HepG2 (cell line): ENCODE results near the gene USP20. TPM values are rescaled to one million over a fixed set of nuclear protein-coding genes. Genes with fewer than 3 reads are reported as not detected.

Experiments used
- ATAC-seq: fragments of 200-7000 bp; cut with Tn5 transposase; 3 replicates; pipeline ENCODE4 v1.9.1; 2020; ENCODE audit warnings: mild to moderate bottlenecking, moderate library complexity
- BruUV-seq: library from RNA; stranded (reverse); fragments of 400-500 nt; replicated peaks from 2 replicates; lab custom pipeline; 2021; lab: Mats Ljungman, UMichigan
- CTCF ChIA-PET: fragments of 300-600 bp; formaldehyde crosslinking; extraction: SDS; loops from one replicate; lab custom pipeline; 2021; ENCODE audit warnings: low total read pairs, inconsistent platforms, low intra/inter-chr PET ratio; lab: Yijun Ruan, JAX
- POLR2A ChIA-PET: fragments of 350-600 bp; sonication (Branson Sonifier 250); formaldehyde crosslinking; loops from one replicate; lab custom pipeline; 2020; ENCODE audit warnings: antibody characterized with exemption, inconsistent platforms; lab: Yijun Ruan, JAX
- DNase-seq: peaks from one replicate; pipeline ENCODE4 v3.0.0-alpha.2; 2015; ENCODE audit warnings: low spot score
- FAIRE-seq: peaks from 3 replicates; lab custom pipeline; 2011; peaks lifted over from hg19 to GRCh38; lab: Jason Lieb, UNC
- H2AFZ ChIP-seq: one replicate; pipeline ENCODE4 v1.6.1; 2011; ENCODE audit warnings: low read length, inconsistent platforms
- H3K27ac ChIP-seq: fragments of 300-600 bp; 3 replicates; pipeline ENCODE4 v1.8.0; 2011; ENCODE audit warnings: mixed run types, mild to moderate bottlenecking, mixed read lengths, low read length, inconsistent platforms; ENCODE audit not compliant: insufficient read depth; ENCODE audit errors: extremely low read length
- H3K27me3 ChIP-seq, 2 experiments: fragments of 200-600 bp in 1 of 2; 2 replicates in 1 of 2; 3 replicates in 1 of 2; pipeline versions ENCODE4 v1.6.0 to v1.8.0; 2011; ENCODE audit warnings: low read length in 2 of 2, mild to moderate bottlenecking in 2 of 2, moderate library complexity in 2 of 2, inconsistent platforms in 1 of 2; ENCODE audit not compliant: insufficient read depth in 2 of 2, control insufficient read depth in 1 of 2
- H3K36me3 ChIP-seq, 2 experiments: fragments of 200-600 bp in 1 of 2; replicated peaks in 1 of 2; 2 replicates in 1 of 2; 3 replicates in 1 of 2; pipeline versions ENCODE4 v1.5.1 to v1.8.0; 2011; ENCODE audit warnings: low read length in 2 of 2, inconsistent platforms in 1 of 2; ENCODE audit not compliant: insufficient read depth in 2 of 2, control insufficient read depth in 1 of 2
- H3K4me1 ChIP-seq: 2 replicates; pipeline ENCODE4 v1.5.1; 2012; ENCODE audit warnings: low read length, inconsistent platforms; ENCODE audit not compliant: insufficient read depth
- H3K4me2 ChIP-seq: 2 replicates; pipeline ENCODE4 v1.6.0; 2011; ENCODE audit warnings: low read depth, low read length, inconsistent platforms
- H3K4me3 ChIP-seq, 3 experiments: fragments of 200-600 bp in 1 of 3; sonication (generic), shearing (Covaris generic) in 1 of 3; replicated peaks in 1 of 3; 2 replicates each; pipeline ENCODE4 v1.5.1; 2011 to 2016; ENCODE audit warnings: low read length in 3 of 3, inconsistent platforms in 2 of 3, low read depth in 2 of 3, mild to moderate bottlenecking in 2 of 3, control low read depth in 1 of 3, mixed read lengths in 1 of 3; ENCODE audit not compliant: insufficient read depth in 1 of 3
- H3K79me2 ChIP-seq: one replicate; pipeline ENCODE4 v1.6.1; 2011; ENCODE audit warnings: low read length, inconsistent platforms; ENCODE audit not compliant: insufficient read depth
- H3K9ac ChIP-seq: 2 replicates; pipeline ENCODE4 v1.6.0; 2011; ENCODE audit warnings: mild to moderate bottlenecking, low read depth, low read length, inconsistent platforms; ENCODE audit not compliant: insufficient read depth
- H3K9me3 ChIP-seq: 2 replicates; pipeline ENCODE4 v1.5.1; 2012; ENCODE audit warnings: mild to moderate bottlenecking, low read length
- H4K20me1 ChIP-seq: 2 replicates; pipeline ENCODE4 v1.6.0; 2011; ENCODE audit warnings: inconsistent platforms, mild to moderate bottlenecking, low read length, moderate library complexity; ENCODE audit not compliant: insufficient read depth
- CAMTA2 ChIP-seq: sonication (generic); formaldehyde crosslinking; IDR thresholded peaks from 2 replicates; pipeline ENCODE4 v1.4.0; 2020; ENCODE audit warnings: mild to moderate bottlenecking, missing genetic modification reagents, borderline replicate concordance
- EEA1 ChIP-seq: sonication (generic); formaldehyde crosslinking; IDR thresholded peaks from 2 replicates; pipeline ENCODE4 v1.5.1; 2020; ENCODE audit warnings: mild to moderate bottlenecking, missing genetic modification reagents, borderline replicate concordance
- FOXC1 ChIP-seq: sonication (generic); formaldehyde crosslinking; IDR thresholded peaks from 2 replicates; pipeline ENCODE4 v1.8.0; 2022; ENCODE audit warnings: mild to moderate bottlenecking, missing genetic modification reagents, borderline replicate concordance
- HOXA9 ChIP-seq: sonication (generic); formaldehyde crosslinking; IDR thresholded peaks from 2 replicates; pipeline ENCODE4 v1.8.1; 2022; ENCODE audit warnings: missing genetic modification reagents, mild to moderate bottlenecking, moderate library complexity, borderline replicate concordance
- KDM1A ChIP-seq: IDR thresholded peaks from 2 replicates; pipeline ENCODE4 v1.6.1; 2016; ENCODE audit warnings: missing compliant biosample characterization
- NFE2L2 ChIP-seq: fragments of 150-350 bp; IDR thresholded peaks from 2 replicates; pipeline ENCODE4 v1.6.1; 2014; ENCODE audit warnings: low read length
- PHF8 ChIP-seq: sonication (generic); formaldehyde crosslinking; IDR thresholded peaks from 2 replicates; pipeline ENCODE4 v1.5.0; 2020; ENCODE audit warnings: missing genetic modification reagents
- RFX5 ChIP-seq: IDR thresholded peaks from 2 replicates; pipeline ENCODE4 v1.6.1; 2011; ENCODE audit warnings: low read depth, low read length, improper control_type of control experiment
- SMAD1 ChIP-seq: sonication (generic); formaldehyde crosslinking; IDR thresholded peaks from 2 replicates; pipeline ENCODE4 v1.4.0; 2020; ENCODE audit warnings: missing genetic modification reagents, low read depth, mild to moderate bottlenecking, borderline replicate concordance
- SP1 ChIP-seq, 2 experiments: fragments of 450-650 bp in 1 of 2; sonication (generic) in 1 of 2; formaldehyde crosslinking in 1 of 2; IDR thresholded peaks; 2 replicates each; pipeline versions ENCODE4 v1.4.0 to v1.6.1; 2016 to 2020; ENCODE audit warnings: missing genetic modification reagents in 1 of 2
- STAT5B ChIP-seq: sonication (generic); formaldehyde crosslinking; IDR thresholded peaks from 2 replicates; pipeline ENCODE4 v1.4.0; 2020; ENCODE audit warnings: missing genetic modification reagents
- TBX2 ChIP-seq: sonication (generic); formaldehyde crosslinking; IDR thresholded peaks from 2 replicates; pipeline ENCODE4 v1.5.0; 2020; ENCODE audit warnings: missing genetic modification reagents, mild to moderate bottlenecking, borderline replicate concordance
- ZNF432 ChIP-seq: sonication (generic); formaldehyde crosslinking; IDR thresholded peaks from 2 replicates; pipeline ENCODE4 v1.5.0; 2020; ENCODE audit warnings: missing genetic modification reagents, mild to moderate bottlenecking, borderline replicate concordance
- WGBS: methylation state at CpG from one replicate; pipeline ENCODE4 v1.1.6; 2017; ENCODE audit warnings: low lambda C conversion rate; 5-methylcytosine and 5-hydroxymethylcytosine counted together
- in situ Hi-C: cut with HindIII; loops from 2 replicates; pipeline ENCODE4 v1.10.0; 2017; ENCODE audit warnings: low pct_unique_long_range_greater_than_20kb; ENCODE audit not compliant: extremely low pct_ligation_motif_present
- intact Hi-C: fragments of 100-400 bp; cut with micrococcal nuclease; formaldehyde crosslinking; loops from one replicate; pipeline ENCODE4 v1.10.0; 2022; ENCODE audit not compliant: unreplicated experiment
- polyA plus RNA-seq, 8 experiments: library from polyadenylated mRNA; depleted of rRNA in 3 of 8; stranded (reverse) in 7 of 8; unstranded in 1 of 8; fragments of >200 nt; fragmentation: Illumina TruSeq in 4 of 8; extraction: Trizol in 4 of 8; gene quantifications; 2 replicates each; pipeline versions ENCODE4 v1.2.1 to v1.2.3, GENCODE V29; 2011 to 2016; ENCODE audit warnings: low read depth in 4 of 8, missing spikeins in 1 of 8, mixed read lengths in 1 of 8; ENCODE audit not compliant: insufficient read depth in 1 of 8
- total RNA-seq, 5 experiments: library from RNA; depleted of rRNA; stranded (reverse); fragments of >200 nt; fragmentation: Illumina TruSeq; extraction: Trizol; gene quantifications; 2 replicates each; pipeline ENCODE4 v1.2.3, GENCODE V29; 2016; ENCODE audit warnings: low read depth in 1 of 5

The USP20 gene
- total and polyA plus RNA-seq, 2 of the 13 experiments (the other 11 are each of a cell fraction or from before 2014, with no cell fraction given): 4.4 to 5.9 TPM

DNA sequence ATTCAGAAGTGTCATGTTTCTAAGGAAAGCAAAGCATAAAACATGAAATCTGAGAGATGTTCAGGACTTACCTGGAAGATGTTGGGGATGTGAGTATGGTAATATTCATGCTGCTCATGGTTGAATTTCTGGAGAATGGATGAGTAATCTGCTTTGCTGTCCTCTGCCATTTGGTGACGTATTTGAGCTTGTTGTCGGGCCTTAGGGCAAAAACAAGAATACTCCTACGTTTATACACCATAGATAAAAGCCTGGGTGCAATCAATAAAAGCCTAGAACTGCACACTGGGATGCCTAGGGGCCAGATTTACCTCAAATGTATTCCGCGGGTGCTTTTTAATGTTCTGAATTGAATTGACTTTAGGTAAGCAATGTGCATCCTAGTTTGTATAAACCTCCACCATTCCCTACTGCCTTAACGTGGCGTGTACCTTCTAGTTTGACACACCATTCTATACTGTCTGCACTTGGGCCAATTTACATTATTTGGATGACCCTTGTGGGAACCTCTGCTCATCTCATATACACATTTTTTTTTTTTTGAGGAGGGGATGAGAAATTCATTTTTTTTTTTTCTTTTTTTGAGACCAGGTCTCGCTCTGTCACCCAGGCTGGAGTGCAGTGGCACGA lies 94.4 kb downstream of the USP20 start:
- Histone ChIP-seq H3K9ac (no peak overlapping the region), H3K27ac (no peak overlapping the region), H3K4me1 (no peaks in the 10 kb centered on the region), H4K20me1 (no peaks in the 10 kb centered on the region), H3K27me3 (no peaks in the 10 kb centered on the region), H3K79me2 (no peaks in the 10 kb centered on the region), H3K4me2 (no peak overlapping the region), H3K4me3 (no peak overlapping the region), H2AFZ (no peak overlapping the region), H3K36me3 (peaks cover 5 to 19% of the 10 kb centered on the region in 2 experiments; a peak in 3 of 5 replicates), H3K9me3 (no peaks in the 10 kb centered on the region)
- CTCF ChIA-PET: no interaction called here
- TF ChIP-seq STAT5B: no peak
- TF ChIP-seq NFE2L2: no peak
- TF ChIP-seq FOXC1 (CRISPR knock-in tag): no peak
- no peak for TF ChIP-seq TBX2 (CRISPR knock-in tag)
- TF ChIP-seq SMAD1 (CRISPR knock-in tag): no peak
- TF ChIP-seq ZNF432: no peak
- no peak for TF ChIP-seq EEA1 (CRISPR knock-in tag)
- TF ChIP-seq PHF8 (CRISPR knock-in tag): no peak
- no peak for TF ChIP-seq RFX5
- TF ChIP-seq CAMTA2 (CRISPR knock-in tag): no peak
- TF ChIP-seq HOXA9 (CRISPR knock-in tag): no peak
- no peak for TF ChIP-seq KDM1A (CRISPR knock-in tag)
- TF ChIP-seq SP1 (IDR thresholded peaks at IDR 0.05): no peak
- TF ChIP-seq SP1 (CRISPR knock-in tag; IDR thresholded peaks at IDR 0.05): no peak
- intact Hi-C loops (no loop called here), in situ Hi-C loops (no loop called here)
- ATAC-seq (no peak), DNase-seq (no peak), FAIRE-seq (no peak)
- POLR2A ChIA-PET: no interaction called here
- 94% methylated on average over 9 of the region's 9 CpGs for WGBS
- BruUV-seq: no TSS peak
